Thyroid gland (tissue), 4 donors: ENCODE results near the gene KLRC4. TPM values are rescaled to one million over a fixed set of nuclear protein-coding genes. Genes with fewer than 3 reads are reported as not detected.
"Not testable (repeated sequence)": the region's sequence is repeated elsewhere in the genome, so short reads cannot be mapped to it uniquely, and the experiment has no call there.

Source experiments
- DNase-seq, 2 donors: peaks; one replicate each; pipeline ENCODE4 v3.0.0-alpha.2; 2019
- H3K27ac ChIP-seq, 3 donors: fragments of 200-600 bp; sonication (generic); 1 replicate in 2 of 3; 2 replicates in 1 of 3; pipeline ENCODE4 v1.5.1; 2016 to 2019; ENCODE audit warnings: mild to moderate bottlenecking in 1 of 3, moderate library complexity in 1 of 3
- H3K27me3 ChIP-seq: fragments of 200-600 bp; sonication (generic); one replicate; pipeline ENCODE4 v1.5.1; 2019
- H3K36me3 ChIP-seq, 2 donors: fragments of 200-600 bp; sonication (generic); one replicate each; pipeline ENCODE4 v1.5.1; 2016 to 2019
- H3K4me1 ChIP-seq, 2 donors: fragments of 200-600 bp; sonication (generic); one replicate each; pipeline ENCODE4 v1.5.1; 2017 to 2019
- H3K4me3 ChIP-seq, 3 donors: fragments of 200-600 bp; sonication (generic); replicated peaks in 1 of 3; 1 replicate in 2 of 3; 2 replicates in 1 of 3; pipeline ENCODE4 v1.5.1; 2016; ENCODE audit warnings: mild to moderate bottlenecking in 1 of 3
- H3K9me3 ChIP-seq: fragments of 200-600 bp; sonication (generic); one replicate; pipeline ENCODE4 v1.5.1; 2017
- CTCF ChIP-seq, 6 experiments: fragments of 200-600 bp in 3 of 6; fragments of 450-650 bp in 3 of 6; sonication (generic) in 3 of 6; IDR thresholded peaks; one replicate each; pipeline ENCODE4 v1.5.1; 2016 to 2019; ENCODE audit warnings: antibody characterized with exemption in 6 of 6, mild to moderate bottlenecking in 2 of 6, inconsistent platforms in 1 of 6, moderate library complexity in 1 of 6
- POLR2A ChIP-seq, 2 donors: fragments of 450-650 bp; IDR thresholded peaks; one replicate each; pipeline ENCODE4 v1.6.1; 2017; ENCODE audit warnings: antibody characterized with exemption in 2 of 2, mild to moderate bottlenecking in 2 of 2, moderate library complexity in 1 of 2
- WGBS, 2 donors: methylation state at CpG; one replicate each; pipeline ENCODE4 v1.1.5; 2017; 5-methylcytosine and 5-hydroxymethylcytosine counted together
- intact Hi-C: fragments of 100-400 bp; cut with DNase I; formaldehyde crosslinking; loops from one replicate; pipeline ENCODE4 v1.15.1; 2023
- total RNA-seq, 4 donors: library from RNA; depleted of rRNA; stranded (reverse); fragments of >200 nt; gene quantifications; one replicate each; pipeline ENCODE4 v1.2.3, GENCODE V29; 2016

Gene KLRC4
- total RNA-seq, 4 donors from 2014 or later, result 2.4 TPM; not detected in 3

DNA sequence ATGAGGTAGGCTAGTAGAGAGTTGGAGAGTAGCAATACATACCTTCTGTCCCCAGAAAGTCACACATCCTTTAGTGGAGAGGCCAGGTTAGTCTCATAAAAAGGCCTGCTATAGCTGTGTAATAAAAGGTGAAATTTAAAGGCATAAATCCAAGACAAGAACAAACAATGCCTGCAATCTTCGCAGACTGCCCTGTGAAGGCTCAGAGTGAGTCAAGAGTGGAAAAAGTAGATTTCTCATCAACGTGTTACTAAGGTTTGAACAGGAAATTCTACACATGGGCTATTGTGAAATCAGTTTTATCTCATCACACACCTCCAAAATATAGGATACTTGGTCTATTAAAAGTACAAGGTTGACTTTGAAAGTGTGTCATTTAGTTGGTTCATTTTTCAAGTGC lies 43.6 kb upstream of the KLRC4 start, which contains the start of gene KLRC1:
KLRC1 (minus strand) TSS at position 222 of the 400 bp plus-strand sequence. CDS start 2,221 bp downstream, outside the sequence.
- no peaks in the 10 kb centered on the region for H3K4me1 ChIP-seq
- intact Hi-C loops, result no loop called here
- no peaks in the 10 kb centered on the region for H3K27me3 ChIP-seq
- DNase-seq, result no peak
- no peak within 1 kb of the TSS for H3K27ac ChIP-seq
- 75 to 79% methylated on average over 2 of the region's 2 CpGs for WGBS, 2 donors
- H3K4me3 ChIP-seq, result no peak within 1 kb of the TSS
- H3K36me3 ChIP-seq, result no peaks in the 10 kb centered on the region
- H3K9me3 ChIP-seq, result no peaks in the 10 kb centered on the region
- TF ChIP-seq CTCF (IDR thresholded peaks at IDR 0.05) (no peak), POLR2A (IDR thresholded peaks at IDR 0.05) (no peak)

DNA sequence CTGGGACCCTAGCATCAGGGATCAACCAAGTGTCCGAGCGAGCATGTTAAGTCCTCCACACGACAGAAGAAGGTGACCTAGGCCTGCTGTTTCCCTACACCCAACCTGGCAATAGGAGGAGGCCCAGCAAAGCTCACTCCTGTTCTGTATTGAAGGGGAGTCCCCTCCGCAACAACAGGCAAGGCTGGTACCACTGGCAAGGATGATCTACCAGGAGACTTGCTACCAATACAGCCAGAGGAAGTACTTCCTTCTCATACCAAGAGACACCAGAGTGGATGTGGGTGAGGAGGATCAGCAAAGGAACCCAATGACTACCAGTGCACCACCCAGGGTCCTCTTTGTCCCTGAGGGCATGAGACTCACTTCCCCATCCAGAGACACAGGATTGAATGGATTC lies 38.7 kb upstream of the KLRC4 start:
- no peaks in the 10 kb centered on the region for H3K36me3 ChIP-seq
- no peaks in the 10 kb centered on the region for H3K9me3 ChIP-seq
- H3K27ac ChIP-seq, result no peak overlapping the region
- intact Hi-C loops, result no loop called here
- H3K4me1 ChIP-seq, result no peaks in the 10 kb centered on the region
- no peak for DNase-seq
- 83 to 92% methylated on average over 4 of the region's 4 CpGs for whole genome bisulfite sequencing, 2 donors
- TF ChIP-seq POLR2A (IDR thresholded peaks at IDR 0.05), result no peak
- no peak for TF ChIP-seq CTCF (IDR thresholded peaks at IDR 0.05)
- no peaks in the 10 kb centered on the region for H3K27me3 ChIP-seq
- no peak overlapping the region for H3K4me3 ChIP-seq

DNA sequence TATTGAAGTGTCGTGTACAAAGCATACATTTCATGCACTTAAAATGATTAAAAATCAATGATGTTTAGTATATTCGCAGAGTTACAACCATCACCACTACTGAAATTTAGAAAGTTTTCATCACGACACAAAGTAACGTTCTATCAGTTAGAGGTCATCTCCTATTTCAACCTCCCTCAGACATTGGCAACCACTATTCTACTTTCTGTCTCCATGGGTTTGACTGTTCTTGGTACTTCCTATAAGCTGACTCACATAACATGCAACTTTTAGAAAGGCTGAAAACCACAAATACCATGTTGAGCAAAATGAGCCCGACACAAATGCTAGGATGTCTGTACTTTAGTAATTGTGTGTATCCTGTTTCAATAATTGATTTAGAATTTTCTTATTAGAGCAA lies 36.5 kb upstream of the KLRC4 start:
- intact Hi-C loops, H3K9me3 ChIP-seq, DNase-seq, H3K4me1 ChIP-seq, H3K27ac ChIP-seq, H3K4me3 ChIP-seq, H3K27me3 ChIP-seq, H3K36me3 ChIP-seq: not testable (repeated sequence)
- WGBS, 2 donors, result 85 to 89% methylated on average over 5 of the region's 5 CpGs

GRCh38 chr12:10441144-10441543 lies 31.6 kb upstream of the KLRC4 start:
- H3K9me3 ChIP-seq, H3K27ac ChIP-seq, DNase-seq, H3K4me1 ChIP-seq, H3K36me3 ChIP-seq, H3K27me3 ChIP-seq, intact Hi-C loops, H3K4me3 ChIP-seq: not testable (repeated sequence)
- 93% methylated on average over 8 of the region's 8 CpGs for WGBS, 2 donors

DNA sequence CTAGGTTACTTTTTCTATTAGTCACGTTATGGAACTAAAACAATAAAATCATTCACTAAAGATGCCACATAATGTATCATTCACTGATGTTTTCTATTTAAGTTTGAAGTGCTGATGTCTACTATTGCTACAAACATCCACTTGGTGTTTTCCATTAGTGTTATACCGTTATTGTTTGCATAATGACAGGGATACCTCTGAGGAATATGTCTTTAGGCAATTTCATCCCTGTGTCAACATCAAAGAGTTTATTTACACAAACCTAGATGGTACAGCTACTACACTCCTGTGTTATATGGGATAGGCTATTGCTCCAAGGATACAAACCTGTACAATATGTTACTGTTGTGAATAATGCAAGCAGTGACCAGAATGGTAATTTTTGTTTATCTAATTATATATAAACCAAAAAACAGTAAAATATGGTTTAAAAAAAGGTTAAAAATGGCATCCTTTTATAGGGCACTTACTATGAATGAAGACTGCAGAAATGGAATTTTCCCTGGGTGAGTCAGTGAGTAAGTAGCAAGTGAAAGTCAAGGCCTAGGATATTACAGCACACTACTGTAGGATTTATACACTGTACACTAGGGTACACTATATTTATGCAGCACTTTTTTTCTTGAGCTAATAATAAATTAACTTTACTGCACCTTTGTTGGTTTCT lies 30.2 kb upstream of the KLRC4 start:
- H3K27ac ChIP-seq, H3K4me3 ChIP-seq, H3K27me3 ChIP-seq, intact Hi-C loops, H3K36me3 ChIP-seq, H3K4me1 ChIP-seq, H3K9me3 ChIP-seq, DNase-seq: not testable (repeated sequence)
- WGBS, 2 donors, result 70 to 82% methylated on average over 2 of the region's 2 CpGs

- WGBS, 2 donors, result no CpG with 5 or more reads among the region's 2 CpGs
- H3K9me3 ChIP-seq, DNase-seq, H3K36me3 ChIP-seq, H3K4me1 ChIP-seq, intact Hi-C loops, H3K27me3 ChIP-seq, H3K27ac ChIP-seq, H3K4me3 ChIP-seq: not testable (repeated sequence)
Measured at GRCh38 chr12:10437601-10438000, 28.0 kb upstream of the KLRC4 start.

GRCh38 chr12:10435816-10436215 lies 26.3 kb upstream of the KLRC4 start, which contains the start of gene KLRC2:
TSS of gene KLRC2 (minus strand) at chr12:10436010. CDS start at chr12:10435986, 24 bp downstream.
- H3K36me3 ChIP-seq, DNase-seq, intact Hi-C loops, H3K27ac ChIP-seq, H3K4me1 ChIP-seq, H3K27me3 ChIP-seq, H3K4me3 ChIP-seq, H3K9me3 ChIP-seq: not testable (repeated sequence)
- 56 to 67% methylated on average over 3 of the region's 3 CpGs for WGBS, 2 donors

DNA sequence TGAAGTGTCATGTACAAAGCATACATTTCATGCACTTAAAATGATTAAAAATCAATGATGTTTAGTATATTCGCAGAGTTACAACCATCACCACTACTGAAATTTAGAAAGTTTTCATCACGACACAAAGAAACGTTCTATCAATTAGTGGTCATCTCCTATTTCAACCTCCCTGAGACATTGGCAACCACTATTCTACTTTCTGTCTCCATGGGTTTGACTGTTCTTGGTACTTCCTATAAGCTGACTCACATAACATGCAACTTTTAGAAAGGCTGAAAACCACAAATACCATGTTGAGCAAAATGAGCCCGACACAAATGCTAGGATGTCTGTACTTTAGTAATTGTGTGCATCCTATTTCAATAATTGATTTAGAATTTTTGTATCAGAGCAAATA lies 21.1 kb upstream of the KLRC4 start:
- H3K27me3 ChIP-seq, H3K4me1 ChIP-seq, H3K4me3 ChIP-seq, H3K9me3 ChIP-seq, intact Hi-C loops, H3K36me3 ChIP-seq, DNase-seq, H3K27ac ChIP-seq: not testable (repeated sequence)
- 83 to 90% methylated on average over 4 of the region's 4 CpGs for WGBS, 2 donors

GRCh38 chr12:10425938-10426337 lies 16.4 kb upstream of the KLRC4 start:
- H3K27me3 ChIP-seq, H3K9me3 ChIP-seq, H3K27ac ChIP-seq, H3K4me1 ChIP-seq, intact Hi-C loops, DNase-seq, H3K36me3 ChIP-seq, H3K4me3 ChIP-seq: not testable (repeated sequence)
- WGBS, 2 donors, result 89 to 94% methylated on average over 7 to 8 of the region's 8 CpGs

GRCh38 chr12:10424260-10424899 lies 14.8 kb upstream of the KLRC4 start:
- H3K27me3 ChIP-seq, DNase-seq, intact Hi-C loops, H3K27ac ChIP-seq, H3K4me1 ChIP-seq, H3K4me3 ChIP-seq, H3K9me3 ChIP-seq, H3K36me3 ChIP-seq: not testable (repeated sequence)
- 100% methylated on average over 1 of the region's 1 CpG; no CpG with 5 or more reads in 1 of the 2 donors for WGBS, 2 donors

DNA sequence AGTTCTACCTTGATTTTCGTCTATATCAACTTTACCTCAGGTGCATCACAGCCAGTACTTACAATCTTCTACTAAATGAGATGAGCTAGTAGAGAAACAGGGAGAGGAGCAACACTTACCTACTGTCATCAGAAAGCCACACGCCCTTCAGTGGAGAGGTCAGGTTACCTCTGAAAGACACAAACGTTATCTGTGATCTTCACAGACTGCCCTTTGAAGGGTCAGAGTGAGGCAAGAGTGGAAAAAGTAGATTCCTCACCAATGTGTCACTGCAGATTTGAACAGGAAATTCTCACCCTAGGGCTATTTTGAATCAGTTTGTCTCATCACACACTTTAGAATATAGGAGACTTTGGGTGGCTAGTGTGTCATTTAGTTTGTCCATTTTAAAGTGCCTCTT lies 12.6 kb upstream of the KLRC4 start:
- H3K9me3 ChIP-seq, H3K4me1 ChIP-seq, DNase-seq, intact Hi-C loops, H3K27me3 ChIP-seq, H3K27ac ChIP-seq, H3K36me3 ChIP-seq, H3K4me3 ChIP-seq: not testable (repeated sequence)
- 10 to 33% methylated on average over 1 to 2 of the region's 3 CpGs for WGBS, 2 donors
